Left hindlimb (tissue), 1 donor: ENCODE measurements around the gene MYL7.
"Not testable (repeated sequence)": the region's sequence is repeated elsewhere in the genome, so short reads cannot be mapped to it uniquely, and the experiment has no call there.

Experiments
- DNase-seq: peaks from one replicate; pipeline ENCODE4 v3.0.0-alpha.2; 2018

MYL7 gene

GRCh38 chr7:44128721-44129582, 12.2 kb downstream of the MYL7 start:
- no peak for DNase-seq

- DNase-seq = peak; percentile 10
These were observed 14.0 kb downstream of the MYL7 start for GRCh38 chr7:44127161-44127560.

- not testable (repeated sequence) for DNase-seq
These were observed 14.6 kb downstream of the MYL7 start for GRCh38 chr7:44126574-44126973.

- no peak for DNase-seq
These were observed 16.3 kb downstream of the MYL7 start for GRCh38 chr7:44124822-44125202.

GRCh38 chr7:44123190-44124003, 17.7 kb downstream of the MYL7 start, which contains the start of gene POLD2:
Gene POLD2 (minus strand): TSS chr7:44123548. CDS start chr7:44122053, 1,495 bp downstream.
- DNase-seq = peak; percentile 99

- DNase-seq = peak; percentile 24
These were observed 18.6 kb downstream of the MYL7 start for GRCh38 chr7:44122529-44122928.

- peak; percentile 12 for DNase-seq
These were observed 19.2 kb downstream of the MYL7 start for GRCh38 chr7:44121761-44122420.

- DNase-seq = no peak
These were observed 20.7 kb downstream of the MYL7 start for GRCh38 chr7:44120395-44120794.

GRCh38 chr7:44119829-44120380, 21.2 kb downstream of the MYL7 start:
- DNase-seq = peak; percentile 17

GRCh38 chr7:44117801-44118429, 23.2 kb downstream of the MYL7 start:
- peak; percentile 16 for DNase-seq

GRCh38 chr7:44116789-44117666, 24.1 kb downstream of the MYL7 start:
- peak; percentile 19 for DNase-seq

- no peak for DNase-seq
These were observed 24.9 kb downstream of the MYL7 start for GRCh38 chr7:44116087-44116788.

GRCh38 chr7:44114586-44115310, 26.4 kb downstream of the MYL7 start:
- peak; percentile 66 for DNase-seq

- DNase-seq = no peak
These were observed 27.3 kb downstream of the MYL7 start for GRCh38 chr7:44113764-44114354.

GRCh38 chr7:44112997-44113763, 28.0 kb downstream of the MYL7 start:
- DNase-seq = no peak

- DNase-seq = no peak
These were observed 28.7 kb downstream of the MYL7 start for GRCh38 chr7:44112231-44112996.

GRCh38 chr7:44111761-44112160, 29.4 kb downstream of the MYL7 start:
- no peak for DNase-seq
